Endothelial cell of umbilical vein (primary cell): ENCODE results near the gene COL19A1. TPM values are rescaled to one million over a fixed set of nuclear protein-coding genes. Genes with fewer than 3 reads are reported as not detected.

Experiments used
- BruUV-seq: library from RNA; stranded (reverse); fragments of 400-500 nt; replicated peaks from 2 replicates; lab custom pipeline; 2021; lab: Mats Ljungman, UMichigan
- CTCF ChIA-PET: fragments of 300-600, 350-600 bp; sonication (Branson Sonifier 250); formaldehyde crosslinking; loops from one replicate; lab custom pipeline; 2021; ENCODE audit warnings: antibody characterized with exemption, inconsistent platforms; lab: Charles Lee
- POLR2A ChIA-PET: fragments of 300-600, 350-600 bp; sonication (Branson Sonifier 250); formaldehyde crosslinking; loops from one replicate; lab custom pipeline; 2021; ENCODE audit warnings: antibody characterized with exemption, inconsistent platforms; lab: Charles Lee
- DNase-seq: peaks from one replicate; pipeline ENCODE4 v3.0.0-alpha.2; 2011; ENCODE audit warnings: low read depth, low spot score
- FAIRE-seq: peaks from 2 replicates; lab custom pipeline; 2011; peaks lifted over from hg19 to GRCh38; lab: Jason Lieb, UNC
- H2AFZ ChIP-seq: 2 replicates; pipeline ENCODE4 v1.6.0; 2012; ENCODE audit warnings: low read depth, low read length, control low read depth, inconsistent platforms
- H3K27ac ChIP-seq: 2 replicates; pipeline ENCODE4 v1.5.1; 2011; ENCODE audit warnings: low read depth, mild to moderate bottlenecking, control low read depth, low read length, moderate library complexity; ENCODE audit not compliant: insufficient read depth
- H3K27me3 ChIP-seq, 2 experiments: 2 replicates each; pipeline versions ENCODE4 v1.6.0 to v1.6.1; 2011; ENCODE audit warnings: low read length in 2 of 2, mixed read lengths in 1 of 2; ENCODE audit not compliant: control insufficient read depth in 2 of 2, insufficient read depth in 2 of 2
- H3K36me3 ChIP-seq, 2 experiments: 2 replicates in 1 of 2; 3 replicates in 1 of 2; pipeline ENCODE4 v1.5.1; 2011; ENCODE audit warnings: low read length in 2 of 2, mild to moderate bottlenecking in 1 of 2, moderate library complexity in 1 of 2; ENCODE audit not compliant: control insufficient read depth in 2 of 2, insufficient read depth in 2 of 2; ENCODE audit errors: extremely low read depth in 1 of 2
- H3K4me1 ChIP-seq: 3 replicates; pipeline ENCODE4 v1.5.1; 2011; ENCODE audit warnings: mild to moderate bottlenecking, low read length; ENCODE audit not compliant: control insufficient read depth, insufficient read depth; ENCODE audit errors: extremely low read depth
- H3K4me2 ChIP-seq: 2 replicates; pipeline ENCODE4 v1.6.1; 2011; ENCODE audit warnings: low read length, control low read depth, mixed read lengths; ENCODE audit not compliant: insufficient read depth
- H3K4me3 ChIP-seq, 3 experiments: fragments of 200-600 bp in 1 of 3; sonication (generic), shearing (Covaris generic) in 1 of 3; replicated peaks in 1 of 3; 2 replicates each; pipeline ENCODE4 v1.5.1; 2011 to 2016; ENCODE audit warnings: control low read depth in 3 of 3, low read length in 3 of 3, mild to moderate bottlenecking in 2 of 3, inconsistent platforms in 1 of 3, low read depth in 1 of 3, moderate library complexity in 1 of 3; ENCODE audit not compliant: insufficient read depth in 1 of 3
- H3K79me2 ChIP-seq: 2 replicates; pipeline ENCODE4 v1.6.0; 2012; ENCODE audit warnings: low read length, inconsistent platforms; ENCODE audit not compliant: control insufficient read depth, insufficient read depth
- H3K9ac ChIP-seq: replicated peaks from 2 replicates; pipeline ENCODE3; 2011; ENCODE audit warnings: low read length, control low read depth; ENCODE audit not compliant: insufficient read depth; ENCODE audit errors: extremely low read depth
- H3K9me1 ChIP-seq: replicated peaks from 3 replicates; pipeline ENCODE4 v1.6.0; 2011; ENCODE audit warnings: mild to moderate bottlenecking, low read length; ENCODE audit not compliant: control insufficient read depth, insufficient read depth; ENCODE audit errors: extremely low read depth
- H3K9me3 ChIP-seq: replicated peaks from 2 replicates; pipeline ENCODE4 v1.5.1; 2012; ENCODE audit warnings: low read length, inconsistent platforms; ENCODE audit not compliant: control insufficient read depth, insufficient read depth
- H4K20me1 ChIP-seq: replicated peaks from 2 replicates; pipeline ENCODE3; 2011; ENCODE audit warnings: mild to moderate bottlenecking, low read length; ENCODE audit not compliant: control insufficient read depth, insufficient read depth; ENCODE audit errors: extremely low read depth
- EZH2 ChIP-seq: IDR thresholded peaks from 2 replicates; pipeline ENCODE4 v1.6.1; 2012; ENCODE audit warnings: borderline replicate concordance, low read depth, mild to moderate bottlenecking, moderate library complexity, low read length, inconsistent platforms; ENCODE audit not compliant: severe bottlenecking
- FOS ChIP-seq: IDR thresholded peaks from 2 replicates; pipeline ENCODE4 v1.6.1; 2011; ENCODE audit warnings: mild to moderate bottlenecking, low read length, moderate library complexity, borderline replicate concordance; ENCODE audit not compliant: insufficient read depth
- MYC ChIP-seq: IDR thresholded peaks from one replicate; pipeline ENCODE4 v1.6.1; 2011; ENCODE audit warnings: mild to moderate bottlenecking, low read depth, low read length
- POLR2AphosphoS5 ChIP-seq: IDR thresholded peaks from 2 replicates; pipeline ENCODE4 v1.6.1; 2012; ENCODE audit warnings: low read depth, mild to moderate bottlenecking, control low read depth, low read length, moderate library complexity; ENCODE audit not compliant: insufficient read depth
- dilution Hi-C: fragments of 300-500 bp; cut with MboI; formaldehyde crosslinking; loops from one replicate; pipeline ENCODE4 v1.15.0; 2019; ENCODE audit warnings: low sequenced_read_pairs; ENCODE audit not compliant: extremely low pct_ligation_motif_present
- intact Hi-C: fragments of 100-400 bp; cut with micrococcal nuclease; formaldehyde crosslinking; loops from one replicate; pipeline ENCODE4 v1.10.0; 2022
- polyA plus RNA-seq, 4 experiments: library from polyadenylated mRNA; depleted of rRNA in 3 of 4; stranded (reverse) in 3 of 4; unstranded in 1 of 4; fragments of >200 nt; gene quantifications; 2 replicates each; pipeline versions ENCODE4 v1.2.1 to v1.2.3, GENCODE V29; 2011 to 2012; ENCODE audit warnings: missing spikeins in 1 of 4
- total RNA-seq: library from RNA; stranded (reverse); gene quantifications from 2 replicates; pipeline ENCODE4 v1.2.3, GENCODE V29; 2021
- TF ChIP-seq, protein P1 (sequence below), 2 donors: IDR thresholded peaks; 1 replicate in 1 of 2; 2 replicates in 1 of 2; pipeline ENCODE4 v1.5.1; 2011; ENCODE audit warnings: low read length in 2 of 2, mild to moderate bottlenecking in 2 of 2, moderate library complexity in 2 of 2, control low read depth in 1 of 2, inconsistent platforms in 1 of 2, low read depth in 1 of 2; ENCODE audit not compliant: insufficient read depth in 1 of 2; ENCODE audit errors: extremely low read depth in 1 of 2
- TF ChIP-seq, protein P2 (sequence below): IDR thresholded peaks from 2 replicates; pipeline ENCODE4 v1.6.1; 2011; ENCODE audit not compliant: insufficient read depth, insufficient read length

COL19A1 gene
- total and polyA plus RNA-seq, 2 donors (not counting 3 experiments of a cell fraction or from before 2014, with no cell fraction given): not detected

GRCh38 chr6:70215460-70216108 is 349.2 kb downstream of the COL19A1 start:
- H3K9me3 ChIP-seq: no peaks in the 10 kb centered on the region
- no peak for TF ChIP-seq POLR2AphosphoS5
- no peak for TF ChIP-seq EZH2
- TF ChIP-seq MYC: no peak
- TF ChIP-seq, protein P1, sequence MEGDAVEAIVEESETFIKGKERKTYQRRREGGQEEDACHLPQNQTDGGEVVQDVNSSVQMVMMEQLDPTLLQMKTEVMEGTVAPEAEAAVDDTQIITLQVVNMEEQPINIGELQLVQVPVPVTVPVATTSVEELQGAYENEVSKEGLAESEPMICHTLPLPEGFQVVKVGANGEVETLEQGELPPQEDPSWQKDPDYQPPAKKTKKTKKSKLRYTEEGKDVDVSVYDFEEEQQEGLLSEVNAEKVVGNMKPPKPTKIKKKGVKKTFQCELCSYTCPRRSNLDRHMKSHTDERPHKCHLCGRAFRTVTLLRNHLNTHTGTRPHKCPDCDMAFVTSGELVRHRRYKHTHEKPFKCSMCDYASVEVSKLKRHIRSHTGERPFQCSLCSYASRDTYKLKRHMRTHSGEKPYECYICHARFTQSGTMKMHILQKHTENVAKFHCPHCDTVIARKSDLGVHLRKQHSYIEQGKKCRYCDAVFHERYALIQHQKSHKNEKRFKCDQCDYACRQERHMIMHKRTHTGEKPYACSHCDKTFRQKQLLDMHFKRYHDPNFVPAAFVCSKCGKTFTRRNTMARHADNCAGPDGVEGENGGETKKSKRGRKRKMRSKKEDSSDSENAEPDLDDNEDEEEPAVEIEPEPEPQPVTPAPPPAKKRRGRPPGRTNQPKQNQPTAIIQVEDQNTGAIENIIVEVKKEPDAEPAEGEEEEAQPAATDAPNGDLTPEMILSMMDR (IDR thresholded peaks at IDR 0.05; ENCODE audit: extremely low read depth in 1 of 2, insufficient read depth in 1 of 2, low read depth in 1 of 2, low read length in 2 of 2): no peak
- no peak for TF ChIP-seq FOS
- TF ChIP-seq, protein P2, sequence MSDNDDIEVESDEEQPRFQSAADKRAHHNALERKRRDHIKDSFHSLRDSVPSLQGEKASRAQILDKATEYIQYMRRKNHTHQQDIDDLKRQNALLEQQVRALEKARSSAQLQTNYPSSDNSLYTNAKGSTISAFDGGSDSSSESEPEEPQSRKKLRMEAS: no peak
- no peak for FAIRE-seq
- ChIA-PET CTCF (interaction anchor here (1.0 to 1.8 kb wide), 2 partner anchors 13 to 18 kb away, joined by 3 to 4 read pairs; no protein-coding TSS in a partner anchor), POLR2A (no interaction called here)
- no TSS peak for BruUV-seq
- no peak overlapping the region for H3K4me2 ChIP-seq
- dilution Hi-C loops: no loop called here
- no peaks in the 10 kb centered on the region for H3K36me3 ChIP-seq
- no peaks in the 10 kb centered on the region for H3K9me1 ChIP-seq
- no peak overlapping the region for H3K27ac ChIP-seq
- no peak overlapping the region for H3K4me3 ChIP-seq
- DNase-seq: no peak
- H3K9ac ChIP-seq: no peak overlapping the region
- H2AFZ ChIP-seq: no peak overlapping the region
- no peaks in the 10 kb centered on the region for H3K4me1 ChIP-seq
- no peaks in the 10 kb centered on the region for H3K79me2 ChIP-seq
- intact Hi-C loops: no loop called here
- no peaks in the 10 kb centered on the region for H4K20me1 ChIP-seq
- no peaks in the 10 kb centered on the region for H3K27me3 ChIP-seq
